DMS53 treated with DMSO at 0.1 percent for 48 hours (cell line): ENCODE results near the gene VIM.
A peak's percentile ranks its signal among the peaks of the same experiment; 100 is the strongest.

Source experiments
- DNase-seq: peaks from one replicate; lab custom pipeline; 2025; ENCODE audit not compliant: unreplicated experiment; lab: John Stamatoyannopoulos, UW

VIM gene

GRCh38 chr10:17228091-17229015 is at the start of gene VIM:
Gene VIM (plus strand): TSS chr10:17228241. CDS start chr10:17229423, 1,182 bp downstream.
- peak; percentile 11 for DNase-seq

GRCh38 chr10:17179002-17179401 is 49.0 kb upstream of the VIM start:
- DNase-seq = no peak

GRCh38 chr10:17181110-17181509 is 46.9 kb upstream of the VIM start:
- DNase-seq = no peak

- peak; percentile 96 for DNase-seq
Measured at GRCh38 chr10:17181751-17182150, 46.3 kb upstream of the VIM start.

- no peak for DNase-seq
Measured at GRCh38 chr10:17183110-17183509, 44.9 kb upstream of the VIM start.

GRCh38 chr10:17185873-17186272 is 42.2 kb upstream of the VIM start:
- no peak for DNase-seq

- DNase-seq = no peak
Measured at GRCh38 chr10:17188644-17189172, 39.3 kb upstream of the VIM start.

- no peak for DNase-seq
Measured at GRCh38 chr10:17190602-17191001, 37.4 kb upstream of the VIM start.

- no peak for DNase-seq
Measured at GRCh38 chr10:17195083-17195482, 33.0 kb upstream of the VIM start.

- no peak for DNase-seq
Measured at GRCh38 chr10:17196045-17196444, 32.0 kb upstream of the VIM start.

GRCh38 chr10:17196573-17196972 is 31.5 kb upstream of the VIM start:
- no peak for DNase-seq

- no peak for DNase-seq
Measured at GRCh38 chr10:17199351-17199804, 28.7 kb upstream of the VIM start.

GRCh38 chr10:17200001-17200911 is 27.8 kb upstream of the VIM start:
- DNase-seq = no peak

GRCh38 chr10:17200912-17201793 is 26.9 kb upstream of the VIM start, which contains the start of gene TRDMT1:
Gene TRDMT1 (minus strand): TSS chr10:17201672. CDS start chr10:17201634, 38 bp downstream.
- DNase-seq = peak; percentile 76

GRCh38 chr10:17201794-17202116 is 26.3 kb upstream of the VIM start:
- DNase-seq = no peak

- no peak for DNase-seq
Measured at GRCh38 chr10:17202506-17202905, 25.5 kb upstream of the VIM start.

GRCh38 chr10:17202999-17203398 is 25.0 kb upstream of the VIM start:
- no peak for DNase-seq

- no peak for DNase-seq
Measured at GRCh38 chr10:17203416-17203815, 24.6 kb upstream of the VIM start.

- DNase-seq = no peak
Measured at GRCh38 chr10:17206210-17206709, 21.8 kb upstream of the VIM start.

GRCh38 chr10:17208476-17208875 is 19.6 kb upstream of the VIM start:
- DNase-seq = no peak
